ENCODE measurements around the gene CIRBP. TPM values are rescaled to one million over a fixed set of nuclear protein-coding genes. Genes with fewer than 3 reads are reported as not detected.

The CIRBP gene
- total and polyA plus RNA-seq, 9 of the 15 experiments (the other 6 are each of a cell fraction or from before 2014, with no cell fraction given): 20.5 to 327 (median 176) TPM

DNA sequence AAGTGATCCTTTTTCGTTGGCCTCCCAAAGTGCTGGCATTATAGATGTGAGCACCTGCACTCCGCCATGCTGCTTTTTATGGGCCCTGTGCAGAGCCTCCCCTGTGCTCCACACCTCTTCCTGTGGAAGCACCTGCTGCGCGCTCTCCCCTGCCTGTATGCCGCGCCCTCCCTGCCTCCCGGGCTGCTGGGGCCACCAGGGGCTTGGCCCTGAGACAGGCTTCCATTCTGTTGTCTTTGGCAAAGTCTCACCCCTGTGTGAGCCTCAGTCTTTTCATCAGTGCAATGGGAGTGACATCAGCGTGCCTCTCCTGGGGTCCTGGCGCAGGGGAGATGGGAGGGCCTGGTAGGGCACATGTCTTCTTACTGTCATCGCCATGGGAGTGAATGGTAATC lies 7.5 kb downstream of the CIRBP start:
- FAIRE-seq: peak; percentile 6
- H3K9me3 ChIP-seq (replicated peaks; ENCODE audit: control insufficient read depth, insufficient read depth, low read depth, low read length): no peaks in the 10 kb centered on the region
- H2AFZ ChIP-seq (ENCODE audit: low read depth, low read length): no peak overlapping the region
- DNase-seq (ENCODE audit: extremely low read depth in 1 of 4, low spot score in 3 of 4): no peak
- in situ Hi-C loops (cut with MboI) (loop anchor here (5.0 kb wide), 1 partner anchor 106 kb away; the partner anchor contains the start of gene NDUFS7), intact Hi-C loops (cut with micrococcal nuclease) (loop anchor here (10.0 kb wide), 1 partner anchor 168 kb away; no protein-coding TSS in a partner anchor)
- TF ChIP-seq YY1 (IDR thresholded peaks at IDR 0.05; ENCODE audit: borderline replicate concordance in 1 of 3, control insufficient read depth in 1 of 3, extremely low read depth in 1 of 3, insufficient read depth in 3 of 3, insufficient read length in 1 of 3, insufficient replicate concordance in 2 of 3, low read depth in 1 of 3, low read length in 2 of 3) (peak in 1 of 3 experiments; percentile 12), BCOR (IDR thresholded peaks at IDR 0.05) (peak; percentile 76), KDM1A (IDR thresholded peaks at IDR 0.05) (peak in 1 of 2 experiments; percentile 71), GTF3C2 (IDR thresholded peaks at IDR 0.05; ENCODE audit: borderline replicate concordance, extremely low read depth, insufficient read length) (no peak)
- TF ChIP-seq, protein P1, sequence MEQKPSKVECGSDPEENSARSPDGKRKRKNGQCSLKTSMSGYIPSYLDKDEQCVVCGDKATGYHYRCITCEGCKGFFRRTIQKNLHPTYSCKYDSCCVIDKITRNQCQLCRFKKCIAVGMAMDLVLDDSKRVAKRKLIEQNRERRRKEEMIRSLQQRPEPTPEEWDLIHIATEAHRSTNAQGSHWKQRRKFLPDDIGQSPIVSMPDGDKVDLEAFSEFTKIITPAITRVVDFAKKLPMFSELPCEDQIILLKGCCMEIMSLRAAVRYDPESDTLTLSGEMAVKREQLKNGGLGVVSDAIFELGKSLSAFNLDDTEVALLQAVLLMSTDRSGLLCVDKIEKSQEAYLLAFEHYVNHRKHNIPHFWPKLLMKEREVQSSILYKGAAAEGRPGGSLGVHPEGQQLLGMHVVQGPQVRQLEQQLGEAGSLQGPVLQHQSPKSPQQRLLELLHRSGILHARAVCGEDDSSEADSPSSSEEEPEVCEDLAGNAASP (IDR thresholded peaks at IDR 0.05): no peak
- peak overlapping the region; percentile 90 to 92 for H3K9ac ChIP-seq (ENCODE audit: insufficient read depth in 1 of 2, low read depth in 2 of 2, low read length in 2 of 2)
- POLR2A ChIA-PET: interaction anchor here (0.7 to 2.2 kb wide), 3 partner anchors 7 to 164 kb away, joined by 3 to 7 read pairs (median 3); partner anchors contain the start of gene CIRBP
- H3K36me3 ChIP-seq (ENCODE audit: control insufficient read depth, insufficient read depth, low read length): peaks cover 75% of the 10 kb centered on the region
- H3K27me3 ChIP-seq (ENCODE audit: control insufficient read depth in 2 of 2, insufficient read depth in 2 of 2, low read length in 2 of 2): no peaks in the 10 kb centered on the region
- ATAC-seq: no peak
- peak overlapping the region; percentile 68 for H3K4me3 ChIP-seq
- peak overlapping the region; percentile 92 for H3K27ac ChIP-seq (ENCODE audit: extremely low read depth, low read depth, low read length)
- peak overlapping the region; percentile 88 for H3K4me2 ChIP-seq (ENCODE audit: insufficient read depth, low read length)
- peaks cover 42 to 93% of the 10 kb centered on the region in 2 experiments for H3K4me1 ChIP-seq (replicated peaks in 1 of 2; ENCODE audit: control insufficient read depth in 2 of 2, insufficient read depth in 2 of 2, low read length in 2 of 2)
- no TSS peak for BruUV-seq (replicated peaks)
- 43% methylated on average over 10 of the region's 10 CpGs for WGBS (ENCODE audit: insufficient coverage, low coverage, missing lambda C conversion rate)
- peaks cover 18% of the 10 kb centered on the region for H4K20me1 ChIP-seq (replicated peaks; ENCODE audit: control insufficient read depth, insufficient read depth, low read length)
- H3K79me2 ChIP-seq (ENCODE audit: control insufficient read depth, insufficient read depth, low read length): peaks cover 53% of the 10 kb centered on the region
- no peaks in the 10 kb centered on the region for H3K9me1 ChIP-seq (ENCODE audit: control insufficient read depth, insufficient read depth, low read length)
- CTCF ChIA-PET (ENCODE audit: low intra/inter-chr PET ratio): interaction anchor here (0.7 kb wide), 1 partner anchor 49 kb away, joined by 3 read pairs; no protein-coding TSS in a partner anchor

Measured in K562 (cell line).